ACC112 (cell line): ENCODE measurements around the gene ANKRD53.
"Not testable (repeated sequence)": the region's sequence is repeated elsewhere in the genome, so short reads cannot be mapped to it uniquely, and the experiment has no call there.

ENCODE experiments used
- H2AFZ ChIP-seq: fragments of 200-600 bp; sonication (generic); one replicate; pipeline ENCODE4 v1.6.0; 2017; ENCODE audit warnings: antibody characterized with exemption, low read length; ENCODE audit not compliant: unreplicated experiment
- H3K27ac ChIP-seq: fragments of 200-600 bp; sonication (generic); 2 replicates; pipeline ENCODE4 v1.5.1; 2014; ENCODE audit warnings: low read depth, mild to moderate bottlenecking, antibody characterized with exemption, low read length, moderate library complexity
- H3K27me3 ChIP-seq: fragments of 200-600 bp; sonication (generic); 2 replicates; pipeline ENCODE4 v1.6.1; 2014; ENCODE audit warnings: mild to moderate bottlenecking, antibody characterized with exemption, low read length, moderate library complexity, mixed read lengths; ENCODE audit not compliant: insufficient read depth
- H3K36me3 ChIP-seq: fragments of 200-600 bp; sonication (generic); 2 replicates; pipeline ENCODE4 v1.6.1; 2016; ENCODE audit warnings: mild to moderate bottlenecking, antibody characterized with exemption, low read length, moderate library complexity, mixed read lengths; ENCODE audit not compliant: insufficient read depth
- H3K4me1 ChIP-seq: fragments of 200-600 bp; sonication (generic); one replicate; pipeline ENCODE4 v1.6.1; 2016; ENCODE audit warnings: low read length, mixed read lengths; ENCODE audit not compliant: insufficient read depth, unreplicated experiment, control insufficient read depth
- H3K4me3 ChIP-seq: fragments of 200-600 bp; sonication (generic); 2 replicates; pipeline ENCODE4 v1.5.1; 2014; ENCODE audit warnings: mild to moderate bottlenecking, low read depth, low read length
- H3K79me2 ChIP-seq: fragments of 200-600 bp; sonication (generic); one replicate; pipeline ENCODE4 v1.6.0; 2016; ENCODE audit warnings: low read length; ENCODE audit not compliant: control insufficient read depth, unreplicated experiment, insufficient read depth

The ANKRD53 gene

GRCh38 chr2:71003396-71003795 is 25.0 kb downstream of the ANKRD53 start:
- Histone ChIP-seq H3K4me1 (peaks cover 4% of the 10 kb centered on the region), H3K27ac (no peak overlapping the region), H2AFZ (no peak overlapping the region)

GRCh38 chr2:71003966-71004755 is 25.7 kb downstream of the ANKRD53 start:
- Histone ChIP-seq H3K4me3 (no peak overlapping the region), H3K4me1 (peaks cover 4% of the 10 kb centered on the region), H3K36me3 (no peaks in the 10 kb centered on the region), H2AFZ (no peak overlapping the region), H3K79me2 (no peaks in the 10 kb centered on the region), H3K27me3 (0 out of 2 replicates have a peak, but pooled peaks cover 3% of the 10 kb centered on the region), H3K27ac (no peak overlapping the region)

More at GRCh38 chr2:71003396-71003795, 25.0 kb downstream of the ANKRD53 start:
- no peaks in the 10 kb centered on the region for H3K79me2 ChIP-seq
- H3K27me3 ChIP-seq, result no peaks in the 10 kb centered on the region
- no peaks in the 10 kb centered on the region for H3K36me3 ChIP-seq
- H3K4me3 ChIP-seq, result no peak overlapping the region

- no peaks in the 10 kb centered on the region for H3K36me3 ChIP-seq
- H3K4me1 ChIP-seq, result peaks cover 4% of the 10 kb centered on the region
- no peak overlapping the region for H2AFZ ChIP-seq
- H3K27ac ChIP-seq, result no peak overlapping the region
- H3K79me2 ChIP-seq, result no peaks in the 10 kb centered on the region
- 0 out of 2 replicates have a peak, but pooled peaks cover 3% of the 10 kb centered on the region for H3K27me3 ChIP-seq
- H3K4me3 ChIP-seq, result no peak overlapping the region
These were observed 26.4 kb downstream of the ANKRD53 start for GRCh38 chr2:71004857-71005256.

GRCh38 chr2:71005271-71006202 is 27.1 kb downstream of the ANKRD53 start:
- Histone ChIP-seq H3K27ac (no peak overlapping the region), H3K36me3 (no peaks in the 10 kb centered on the region), H2AFZ (no peak overlapping the region), H3K79me2 (no peaks in the 10 kb centered on the region), H3K4me3 (no peak overlapping the region), H3K27me3 (peaks cover 9% of the 10 kb centered on the region; the same call in 1 of the 2 replicates), H3K4me1 (peaks cover 4% of the 10 kb centered on the region)

GRCh38 chr2:71006323-71006722 is 27.9 kb downstream of the ANKRD53 start:
- Histone ChIP-seq H3K27ac (no peak overlapping the region), H3K27me3 (peaks cover 11% of the 10 kb centered on the region; the same call in 1 of the 2 replicates), H3K79me2 (no peaks in the 10 kb centered on the region), H3K36me3 (no peaks in the 10 kb centered on the region), H3K4me3 (no peak overlapping the region), H3K4me1 (no peaks in the 10 kb centered on the region), H2AFZ (no peak overlapping the region)

- Histone ChIP-seq H3K27me3 (peaks cover 19% of the 10 kb centered on the region), H3K27ac (no peak overlapping the region), H3K79me2 (no peaks in the 10 kb centered on the region), H3K4me1 (no peaks in the 10 kb centered on the region), H3K36me3 (no peaks in the 10 kb centered on the region), H3K4me3 (no peak overlapping the region), H2AFZ (no peak overlapping the region)
These were observed 28.7 kb downstream of the ANKRD53 start for GRCh38 chr2:71006955-71007799.

GRCh38 chr2:71008342-71008741 is 29.9 kb downstream of the ANKRD53 start:
- Histone ChIP-seq H3K36me3 (no peaks in the 10 kb centered on the region), H2AFZ (no peak overlapping the region), H3K4me3 (no peak overlapping the region), H3K4me1 (no peaks in the 10 kb centered on the region), H3K27ac (no peak overlapping the region), H3K27me3 (peaks cover 29% of the 10 kb centered on the region), H3K79me2 (no peaks in the 10 kb centered on the region)

GRCh38 chr2:71011786-71012185 is 33.4 kb downstream of the ANKRD53 start:
- not testable (repeated sequence) for H3K27ac ChIP-seq, H2AFZ ChIP-seq, H3K79me2 ChIP-seq, H3K4me1 ChIP-seq, H3K4me3 ChIP-seq, H3K36me3 ChIP-seq
- peaks cover 37% of the 10 kb centered on the region for H3K27me3 ChIP-seq

GRCh38 chr2:71018625-71019024 is 40.2 kb downstream of the ANKRD53 start:
- Histone ChIP-seq H3K27ac (no peak overlapping the region), H2AFZ (no peak overlapping the region), H3K4me1 (no peaks in the 10 kb centered on the region), H3K79me2 (no peaks in the 10 kb centered on the region), H3K4me3 (no peak overlapping the region), H3K36me3 (no peaks in the 10 kb centered on the region), H3K27me3 (peaks cover 7% of the 10 kb centered on the region; the same call in 1 of the 2 replicates)

- H3K4me3 ChIP-seq, H3K79me2 ChIP-seq, H3K27me3 ChIP-seq, H3K36me3 ChIP-seq, H2AFZ ChIP-seq, H3K27ac ChIP-seq, H3K4me1 ChIP-seq: not testable (repeated sequence)
These were observed 41.6 kb downstream of the ANKRD53 start for GRCh38 chr2:71019989-71020388.
